A549 (cell line): ENCODE results near the gene SNRPA1.

Experiments used
- BHLHE40 ChIP-seq: IDR thresholded peaks from 2 replicates; pipeline ENCODE4 v1.6.1; 2012; ENCODE audit warnings: low read depth, low read length, inconsistent platforms
- EP300 ChIP-seq, 2 experiments: fragments of >200 bp; sonication (Bioruptor Twin); formaldehyde crosslinking; IDR thresholded peaks; 2 replicates in 1 of 2; 3 replicates in 1 of 2; pipeline ENCODE4 v1.6.1; 2016 to 2017
- MAZ ChIP-seq: fragments of 150-350 bp; IDR thresholded peaks from 2 replicates; pipeline ENCODE4 v1.6.1; 2014; ENCODE audit warnings: antibody characterized with exemption, low read depth, low read length, borderline replicate concordance

GRCh38 chr15:101293122-101293521 lies 1.9 kb downstream of the SNRPA1 start:
- TF ChIP-seq EP300 (IDR thresholded peaks at IDR 0.05) (no peak), BHLHE40 (no peak), MAZ (no peak)
